ENCODE data around the gene PTPRM.

PTPRM gene

GRCh38 chr18:7859122-7859521, 292.0 kb downstream of the PTPRM start:
- no peaks in the 10 kb centered on the region for H3K9me3 ChIP-seq (replicated peaks; ENCODE audit: insufficient read depth, low read length)
- no peak overlapping the region for H2AFZ ChIP-seq (ENCODE audit: low read length)
- no peaks in the 10 kb centered on the region for H3K36me3 ChIP-seq (replicated peaks; ENCODE audit: insufficient read depth, low read length)
- H3F3A ChIP-seq (ENCODE audit: insufficient read depth, low read length) = no peaks in the 10 kb centered on the region
- no peak for DNase-seq
- H3K27me3 ChIP-seq (replicated peaks; ENCODE audit: insufficient read depth, low read length) = no peaks in the 10 kb centered on the region
- no peak overlapping the region for H3K4me2 ChIP-seq (ENCODE audit: low read depth, low read length)
- no peaks in the 10 kb centered on the region for H4K20me1 ChIP-seq (ENCODE audit: insufficient read depth, low read length)
- H3K4me1 ChIP-seq (ENCODE audit: low read length) = no peaks in the 10 kb centered on the region
- no peaks in the 10 kb centered on the region for H3K9me2 ChIP-seq (replicated peaks; ENCODE audit: insufficient read depth, low read length)
- H3K79me2 ChIP-seq (ENCODE audit: low read length) = no peaks in the 10 kb centered on the region
- H3K27ac ChIP-seq (ENCODE audit: low read length) = no peak overlapping the region
- no peak overlapping the region for H3K4me3 ChIP-seq (ENCODE audit: low read length)
- H3K9ac ChIP-seq (ENCODE audit: low read length) = no peak overlapping the region
- no peak for TF ChIP-seq EZH2 (optimal IDR thresholded peaks at IDR 0.05; ENCODE audit: low read depth, low read length)

GRCh38 chr18:7870266-7870665, 303.1 kb downstream of the PTPRM start:
- H3K27ac ChIP-seq (ENCODE audit: low read length) = no peak overlapping the region
- H3F3A ChIP-seq (ENCODE audit: insufficient read depth, low read length) = no peaks in the 10 kb centered on the region
- H3K9me3 ChIP-seq (replicated peaks; ENCODE audit: insufficient read depth, low read length) = no peaks in the 10 kb centered on the region
- H3K4me2 ChIP-seq (ENCODE audit: low read depth, low read length) = no peak overlapping the region
- H2AFZ ChIP-seq (ENCODE audit: low read length) = no peak overlapping the region
- TF ChIP-seq EZH2 (optimal IDR thresholded peaks at IDR 0.05; ENCODE audit: low read depth, low read length) (no peak), CTCF (IDR thresholded peaks at IDR 0.05; ENCODE audit: low read length) (no peak), EZH2phosphoT487 (IDR thresholded peaks at IDR 0.05; ENCODE audit: low read length) (no peak)
- no peak overlapping the region for H3K9ac ChIP-seq (ENCODE audit: low read length)
- no peaks in the 10 kb centered on the region for H3K27me3 ChIP-seq (replicated peaks; ENCODE audit: insufficient read depth, low read length)
- H3K36me3 ChIP-seq (replicated peaks; ENCODE audit: insufficient read depth, low read length) = no peaks in the 10 kb centered on the region
- DNase-seq = no peak
- no peaks in the 10 kb centered on the region for H3K79me2 ChIP-seq (ENCODE audit: low read length)
- H4K20me1 ChIP-seq (ENCODE audit: insufficient read depth, low read length) = no peaks in the 10 kb centered on the region
- H3K4me3 ChIP-seq (ENCODE audit: low read length) = no peak overlapping the region
- no peaks in the 10 kb centered on the region for H3K4me1 ChIP-seq (ENCODE audit: low read length)
- no peaks in the 10 kb centered on the region for H3K9me2 ChIP-seq (replicated peaks; ENCODE audit: insufficient read depth, low read length)

- Histone ChIP-seq H3K27ac (ENCODE audit: low read length) (no peak overlapping the region), H3K36me3 (replicated peaks; ENCODE audit: insufficient read depth, low read length) (no peaks in the 10 kb centered on the region), H3K4me3 (ENCODE audit: low read length) (no peak overlapping the region), H4K20me1 (ENCODE audit: insufficient read depth, low read length) (no peaks in the 10 kb centered on the region), H3K4me1 (ENCODE audit: low read length) (no peaks in the 10 kb centered on the region), H3K9ac (ENCODE audit: low read length) (no peak overlapping the region), H3F3A (ENCODE audit: insufficient read depth, low read length) (no peaks in the 10 kb centered on the region), H3K9me2 (replicated peaks; ENCODE audit: insufficient read depth, low read length) (no peaks in the 10 kb centered on the region), H2AFZ (ENCODE audit: low read length) (no peak overlapping the region), H3K79me2 (ENCODE audit: low read length) (no peaks in the 10 kb centered on the region), H3K4me2 (ENCODE audit: low read depth, low read length) (no peak overlapping the region), H3K9me3 (replicated peaks; ENCODE audit: insufficient read depth, low read length) (no peaks in the 10 kb centered on the region), H3K27me3 (replicated peaks; ENCODE audit: insufficient read depth, low read length) (no peaks in the 10 kb centered on the region)
- DNase-seq = no peak
- TF ChIP-seq EZH2phosphoT487 (IDR thresholded peaks at IDR 0.05; ENCODE audit: low read length) (no peak), CTCF (IDR thresholded peaks at IDR 0.05; ENCODE audit: low read length) (no peak), EZH2 (optimal IDR thresholded peaks at IDR 0.05; ENCODE audit: low read depth, low read length) (no peak)
Measured at GRCh38 chr18:7870855-7871254, 303.7 kb downstream of the PTPRM start.

DNA sequence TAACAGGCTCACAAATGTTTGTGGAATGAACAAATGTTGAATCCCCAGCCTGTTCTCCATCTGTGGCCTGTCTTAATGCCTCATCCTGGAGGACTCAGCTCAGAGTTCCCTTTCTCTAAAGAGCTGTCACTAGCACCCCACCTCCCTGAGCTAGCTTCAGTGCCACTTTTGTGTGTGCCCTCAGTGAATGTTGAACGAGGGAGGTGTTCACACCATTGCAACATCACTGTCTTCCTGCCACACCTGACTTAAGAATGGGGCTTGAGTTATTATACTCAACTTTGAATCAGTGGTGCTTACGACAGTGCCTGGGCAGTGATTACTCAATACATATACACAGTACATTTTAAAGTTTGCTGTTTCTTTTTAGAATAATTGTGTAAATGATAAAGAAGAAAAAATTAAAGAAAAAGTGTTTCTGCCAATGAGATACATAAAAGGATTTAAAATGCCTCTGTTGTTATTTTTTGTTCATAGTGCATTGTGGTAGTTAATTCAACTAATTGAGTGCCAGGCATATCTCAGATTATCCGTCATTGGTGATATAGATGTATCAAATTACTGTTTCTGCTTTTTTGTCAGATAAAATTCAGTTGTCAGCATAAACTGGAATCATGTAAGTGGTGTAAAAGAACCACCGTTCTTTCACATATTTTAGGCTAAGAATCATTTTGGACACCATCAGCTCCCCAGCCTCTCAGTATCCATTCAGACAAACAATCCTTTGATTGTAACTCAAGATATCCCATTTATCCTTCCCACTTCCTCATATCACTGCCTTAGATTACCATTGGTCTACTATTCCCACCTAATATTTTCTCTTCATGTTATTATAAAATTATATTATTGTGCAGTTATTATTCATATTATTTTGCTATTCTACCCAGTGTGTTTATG, 304.7 kb downstream of the PTPRM start:
- no peaks in the 10 kb centered on the region for H3K36me3 ChIP-seq (replicated peaks; ENCODE audit: insufficient read depth, low read length)
- no peak overlapping the region for H2AFZ ChIP-seq (ENCODE audit: low read length)

More for the DNA sequence above, 304.7 kb downstream of the PTPRM start:
- no peaks in the 10 kb centered on the region for H3K9me2 ChIP-seq (replicated peaks; ENCODE audit: insufficient read depth, low read length)
- no peak overlapping the region for H3K27ac ChIP-seq (ENCODE audit: low read length)
- no peak overlapping the region for H3K9ac ChIP-seq (ENCODE audit: low read length)
- H3F3A ChIP-seq (ENCODE audit: insufficient read depth, low read length) = no peaks in the 10 kb centered on the region
- H3K4me1 ChIP-seq (ENCODE audit: low read length) = no peaks in the 10 kb centered on the region
- H3K9me3 ChIP-seq (replicated peaks; ENCODE audit: insufficient read depth, low read length) = no peaks in the 10 kb centered on the region
- no peak overlapping the region for H3K4me2 ChIP-seq (ENCODE audit: low read depth, low read length)
- no peak overlapping the region for H3K4me3 ChIP-seq (ENCODE audit: low read length)
- no peak for TF ChIP-seq CTCF (IDR thresholded peaks at IDR 0.05; ENCODE audit: low read length)
- TF ChIP-seq EZH2phosphoT487 (IDR thresholded peaks at IDR 0.05; ENCODE audit: low read length) = no peak
- no peak for TF ChIP-seq EZH2 (optimal IDR thresholded peaks at IDR 0.05; ENCODE audit: low read depth, low read length)
- no peaks in the 10 kb centered on the region for H3K79me2 ChIP-seq (ENCODE audit: low read length)
- no peaks in the 10 kb centered on the region for H3K27me3 ChIP-seq (replicated peaks; ENCODE audit: insufficient read depth, low read length)
- no peaks in the 10 kb centered on the region for H4K20me1 ChIP-seq (ENCODE audit: insufficient read depth, low read length)
- DNase-seq = no peak
